ENCODE data around the gene METTL23. TPM values are rescaled to one million over a fixed set of nuclear protein-coding genes. Genes with fewer than 3 reads are reported as not detected.
"Not testable (repeated sequence)": the region's sequence is repeated elsewhere in the genome, so short reads cannot be mapped to it uniquely, and the experiment has no call there.

The METTL23 gene
- total RNA-seq, 2 experiments from 2014 or later: 43.0 to 48.0 TPM

DNA sequence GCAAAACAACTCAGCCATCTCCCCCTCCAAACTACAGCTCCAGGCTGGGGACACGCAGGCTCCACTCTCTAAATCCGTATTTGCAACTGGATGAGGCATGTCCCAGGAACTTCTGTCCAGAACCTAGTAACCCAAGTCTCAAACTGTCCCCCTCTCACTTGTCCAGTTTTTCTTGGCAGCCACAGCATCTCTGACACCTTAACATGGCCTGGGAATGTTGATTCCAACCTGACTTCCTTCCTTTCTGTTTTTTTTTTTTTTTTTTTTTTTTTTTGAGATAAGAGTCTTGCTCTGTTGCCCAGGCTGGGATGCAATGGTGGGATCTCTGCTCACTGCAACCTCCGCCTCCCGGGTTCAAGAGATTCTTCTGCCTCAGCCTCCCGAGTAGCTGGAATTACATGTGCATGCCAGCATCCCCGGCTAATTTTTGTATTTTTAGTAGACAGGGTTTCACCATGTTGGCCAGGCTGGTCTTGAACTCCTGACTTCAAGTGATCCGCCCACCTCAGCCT lies 28.1 kb upstream of the METTL23 start:
- DNase-seq; H3K4me3 Mint-ChIP-seq; H3K36me3 Mint-ChIP-seq (ENCODE audit: low read depth); H3K27me3 Mint-ChIP-seq; POLR2A ChIA-PET; H3K27ac Mint-ChIP-seq; H3K9me3 Mint-ChIP-seq: not testable (repeated sequence)
- H3K4me1 Mint-ChIP-seq: peaks cover 28% of the 10 kb centered on the region
- CTCF ChIA-PET: interaction anchor here (0.7 kb wide), 1 partner anchor 1105 kb away, joined by 4 read pairs; no protein-coding TSS in a partner anchor

DNA sequence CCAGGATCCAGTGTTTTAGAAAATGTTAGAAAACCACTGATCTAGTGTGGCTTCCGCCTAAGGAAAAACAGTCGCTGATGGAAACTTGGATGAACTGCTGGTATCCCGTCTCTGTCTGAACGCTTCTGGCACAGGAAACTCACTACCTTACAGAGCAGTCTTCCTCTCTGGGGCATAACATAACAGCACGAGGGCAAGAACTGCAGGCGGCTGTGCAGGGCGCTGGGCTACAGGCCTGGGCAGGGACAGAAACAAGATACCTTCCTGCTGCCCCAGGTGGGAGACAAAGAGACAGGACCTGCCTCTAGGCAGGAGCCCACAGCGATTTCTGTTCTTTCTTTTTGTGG lies 26.4 kb upstream of the METTL23 start:
- no peaks in the 10 kb centered on the region for H3K36me3 Mint-ChIP-seq (ENCODE audit: low read depth)
- H3K27ac Mint-ChIP-seq: no peak overlapping the region
- no peak for DNase-seq
- peaks cover 25% of the 10 kb centered on the region for H3K4me1 Mint-ChIP-seq
- ChIA-PET CTCF (no interaction called here), POLR2A (no interaction called here)
- no peaks in the 10 kb centered on the region for H3K9me3 Mint-ChIP-seq
- H3K4me3 Mint-ChIP-seq: no peak overlapping the region
- H3K27me3 Mint-ChIP-seq: peaks cover 2% of the 10 kb centered on the region

GRCh38 chr17:76700617-76701470 lies 25.8 kb upstream of the METTL23 start:
- no peak for DNase-seq
- no peak overlapping the region for H3K4me3 Mint-ChIP-seq
- peaks cover 19% of the 10 kb centered on the region for H3K4me1 Mint-ChIP-seq
- H3K36me3 Mint-ChIP-seq (ENCODE audit: low read depth): no peaks in the 10 kb centered on the region
- H3K27ac Mint-ChIP-seq: no peak overlapping the region
- ChIA-PET POLR2A (interaction anchor here (0.7 kb wide), 1 partner anchor 10 kb away, joined by 3 read pairs; the partner anchor contains the start of gene MXRA7), CTCF (no interaction called here)
- no peaks in the 10 kb centered on the region for H3K9me3 Mint-ChIP-seq
- peaks cover 2% of the 10 kb centered on the region for H3K27me3 Mint-ChIP-seq

GRCh38 chr17:76701471-76701967 lies 25.1 kb upstream of the METTL23 start:
- H3K9me3 Mint-ChIP-seq: no peaks in the 10 kb centered on the region

GRCh38 chr17:76702076-76702475 lies 24.6 kb upstream of the METTL23 start:
- peaks cover 8% of the 10 kb centered on the region for H3K4me1 Mint-ChIP-seq

More at GRCh38 chr17:76701471-76701967, 25.1 kb upstream of the METTL23 start:
- Mint-ChIP-seq H3K27me3 (peaks cover 2% of the 10 kb centered on the region), H3K36me3 (ENCODE audit: low read depth) (no peaks in the 10 kb centered on the region), H3K4me1 (peaks cover 14% of the 10 kb centered on the region), H3K27ac (no peak overlapping the region), H3K4me3 (no peak overlapping the region)
- ChIA-PET CTCF (interaction anchor here (1.2 to 2.7 kb wide), 2 partner anchors 12 to 64 kb away, joined by 3 to 12 read pairs; no protein-coding TSS in a partner anchor), POLR2A (interaction anchor here (0.7 kb wide), 1 partner anchor 10 kb away, joined by 3 read pairs; the partner anchor contains the start of gene MXRA7)
- no peak for DNase-seq

DNA sequence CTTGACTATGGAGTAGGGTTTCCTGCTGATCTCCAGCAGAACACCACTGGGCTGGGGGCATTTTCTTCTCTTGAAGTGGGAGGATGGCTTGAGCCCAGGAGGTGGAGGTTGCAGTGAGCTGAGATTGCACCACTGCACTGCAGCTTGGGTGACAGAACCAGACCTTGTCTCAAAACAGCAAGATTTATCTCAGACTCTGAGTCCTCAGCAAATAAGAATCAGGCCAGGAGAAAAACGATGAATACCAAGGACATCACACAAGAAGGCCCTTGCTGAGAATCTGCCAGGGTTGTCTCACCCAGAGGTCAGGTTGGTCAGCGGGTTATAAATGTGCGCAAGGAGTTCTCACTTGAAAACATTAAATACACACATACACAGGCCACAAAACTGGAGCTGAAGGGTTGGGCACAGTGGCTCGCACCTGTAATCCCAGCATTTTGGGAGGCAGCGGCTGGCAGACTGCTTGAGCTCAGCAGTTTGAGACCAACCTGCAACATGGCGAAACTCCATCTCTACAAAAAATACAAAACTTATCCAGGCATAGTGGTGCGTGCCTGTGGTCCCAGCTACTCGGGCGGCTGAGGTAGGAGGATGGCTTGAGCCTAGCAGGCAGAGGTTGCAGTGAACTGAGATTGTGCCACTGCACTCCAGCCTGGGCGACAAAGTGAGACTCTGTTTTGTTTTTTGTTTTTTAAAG lies 23.6 kb upstream of the METTL23 start:
- DNase-seq: no peak
- Mint-ChIP-seq H3K9me3 (no peaks in the 10 kb centered on the region), H3K4me1 (peaks cover 6% of the 10 kb centered on the region), H3K36me3 (ENCODE audit: low read depth) (no peaks in the 10 kb centered on the region), H3K27me3 (peaks cover 2% of the 10 kb centered on the region), H3K4me3 (no peak overlapping the region), H3K27ac (no peak overlapping the region)
- CTCF ChIA-PET: interaction anchor here (1.2 to 2.7 kb wide), 2 partner anchors 10 to 66 kb away, joined by 3 to 12 read pairs; no protein-coding TSS in a partner anchor
- POLR2A ChIA-PET: no interaction called here

More at GRCh38 chr17:76702076-76702475, 24.6 kb upstream of the METTL23 start:
- DNase-seq: no peak
- Mint-ChIP-seq H3K36me3 (ENCODE audit: low read depth) (no peaks in the 10 kb centered on the region), H3K9me3 (no peaks in the 10 kb centered on the region), H3K4me3 (no peak overlapping the region), H3K27me3 (peaks cover 2% of the 10 kb centered on the region), H3K27ac (no peak overlapping the region)
- ChIA-PET CTCF (interaction anchor here (1.2 to 2.7 kb wide), 2 partner anchors 11 to 65 kb away, joined by 3 to 12 read pairs; no protein-coding TSS in a partner anchor), POLR2A (no interaction called here)

- DNase-seq: no peak
- Mint-ChIP-seq H3K27ac (no peak overlapping the region), H3K4me1 (peaks cover 7% of the 10 kb centered on the region), H3K4me3 (no peak overlapping the region), H3K9me3 (no peaks in the 10 kb centered on the region), H3K27me3 (peaks cover 9% of the 10 kb centered on the region), H3K36me3 (ENCODE audit: low read depth) (no peaks in the 10 kb centered on the region)
- POLR2A ChIA-PET: interaction anchor here (1.3 kb wide), 1 partner anchor 9 kb away, joined by 3 read pairs; no protein-coding TSS in a partner anchor
- CTCF ChIA-PET: interaction anchor here (0.7 kb wide), 1 partner anchor 27 kb away, joined by 3 read pairs; no protein-coding TSS in a partner anchor
These were observed 21.8 kb upstream of the METTL23 start for GRCh38 chr17:76704805-76705204.

- Mint-ChIP-seq H3K4me1 (peaks cover 16% of the 10 kb centered on the region), H3K36me3 (ENCODE audit: low read depth) (no peaks in the 10 kb centered on the region), H3K27me3 (peaks cover 9% of the 10 kb centered on the region), H3K9me3 (no peaks in the 10 kb centered on the region), H3K27ac (no peak overlapping the region), H3K4me3 (no peak overlapping the region)
- DNase-seq: no peak
- POLR2A ChIA-PET: no interaction called here
- CTCF ChIA-PET: interaction anchor here (0.7 to 2.7 kb wide), 3 partner anchors 10 to 1129 kb away, joined by 4 to 6 read pairs (median 4); partner anchors contain the start of gene MRPL38
These were observed 19.8 kb upstream of the METTL23 start for GRCh38 chr17:76706817-76707216.

GRCh38 chr17:76707985-76708807 lies 18.4 kb upstream of the METTL23 start:
- no peak overlapping the region for H3K27ac Mint-ChIP-seq
- H3K4me1 Mint-ChIP-seq: peaks cover 16% of the 10 kb centered on the region
- ChIA-PET CTCF (interaction anchor here (2.7 kb wide), 1 partner anchor 9 kb away, joined by 6 read pairs; no protein-coding TSS in a partner anchor), POLR2A (interaction anchor here (1.0 to 2.6 kb wide), 2 partner anchors 24 to 29 kb away, joined by 3 to 6 read pairs; partner anchors contain the start of gene MFSD11)
- no peak overlapping the region for H3K4me3 Mint-ChIP-seq
- no peaks in the 10 kb centered on the region for H3K9me3 Mint-ChIP-seq
- no peak for DNase-seq
- H3K36me3 Mint-ChIP-seq (ENCODE audit: low read depth): peaks cover 4% of the 10 kb centered on the region
- peaks cover 9% of the 10 kb centered on the region for H3K27me3 Mint-ChIP-seq

DNA sequence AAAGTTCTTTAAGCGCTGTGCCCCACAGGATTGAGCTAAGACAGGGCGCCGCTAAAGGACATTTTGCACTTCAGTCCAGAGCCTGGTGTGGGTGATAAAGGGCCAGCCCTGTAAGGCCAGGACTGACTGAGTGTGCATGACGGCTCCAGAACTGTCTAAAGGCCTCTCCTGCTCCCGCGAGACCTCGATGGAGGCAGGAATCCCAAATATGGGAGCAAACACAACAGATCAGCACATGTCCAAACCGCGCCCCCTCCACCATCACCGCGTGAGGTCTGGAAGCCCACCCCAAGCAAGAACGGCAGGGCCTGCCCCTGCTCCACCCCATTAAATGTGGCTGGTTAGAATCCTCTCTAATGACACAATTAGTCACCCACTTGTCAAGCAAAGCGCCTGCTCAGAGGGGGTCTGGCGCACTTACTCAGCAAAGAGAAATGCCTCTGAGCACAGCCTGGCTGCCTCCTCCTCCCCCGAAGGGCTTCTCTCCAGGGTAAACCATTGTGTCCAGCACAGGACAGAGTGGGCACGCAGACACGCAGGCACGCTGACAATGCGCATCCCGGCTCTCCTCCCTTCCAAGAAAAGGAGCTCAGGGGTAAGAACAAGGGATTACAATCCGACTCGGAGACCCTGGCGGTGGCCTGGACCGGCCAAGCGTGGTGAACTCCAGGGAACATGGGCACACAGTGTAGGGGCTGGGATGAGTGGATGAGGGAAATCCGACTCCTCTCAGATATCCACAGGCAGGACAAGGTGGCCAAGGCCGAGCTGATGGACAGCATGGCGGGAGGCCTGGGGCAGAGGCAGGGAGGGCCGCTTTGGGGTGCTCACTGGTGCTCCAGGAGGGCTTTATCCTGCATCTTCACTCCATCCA lies 17.3 kb upstream of the METTL23 start:
- CTCF ChIA-PET: interaction anchor here (2.7 kb wide), 1 partner anchor 8 kb away, joined by 6 read pairs; no protein-coding TSS in a partner anchor

More for the DNA sequence above, 17.3 kb upstream of the METTL23 start:
- H3K27ac Mint-ChIP-seq: no peak overlapping the region
- POLR2A ChIA-PET: interaction anchor here (0.7 to 2.6 kb wide), 4 partner anchors 10 to 32 kb away, joined by 3 to 6 read pairs (median 4); partner anchors contain the start of gene MFSD11
- peaks cover 9% of the 10 kb centered on the region for H3K27me3 Mint-ChIP-seq
- peaks cover 27% of the 10 kb centered on the region for H3K4me1 Mint-ChIP-seq
- DNase-seq: no peak
- H3K4me3 Mint-ChIP-seq: peak overlapping the region; percentile 57
- no peaks in the 10 kb centered on the region for H3K9me3 Mint-ChIP-seq
- peaks cover 15% of the 10 kb centered on the region for H3K36me3 Mint-ChIP-seq (ENCODE audit: low read depth)

All from activated CD4-positive, alpha-beta memory T cell treated with anti-CD3 and anti-CD28 coated beads, Interleukin-2, amount 10 ng/mL, durations not matched to agents 7 days and 5 days (primary cell).